ENCODE data around the gene RBL2.
A peak's percentile ranks its signal among the peaks of the same experiment; 100 is the strongest.

Gene RBL2

GRCh38 chr16:53446090-53446489 lies 11.8 kb downstream of the RBL2 start:
- DNase-seq (ENCODE audit: insufficient read length, low spot score): no peak
- no peak for FAIRE-seq

- FAIRE-seq (no peak), DNase-seq (ENCODE audit: insufficient read length, low spot score) (no peak)
These were observed 15.7 kb downstream of the RBL2 start for GRCh38 chr16:53449816-53450517.

GRCh38 chr16:53453928-53454327 lies 19.7 kb downstream of the RBL2 start:
- DNase-seq (ENCODE audit: insufficient read length, low spot score): no peak
- FAIRE-seq: no peak

DNA sequence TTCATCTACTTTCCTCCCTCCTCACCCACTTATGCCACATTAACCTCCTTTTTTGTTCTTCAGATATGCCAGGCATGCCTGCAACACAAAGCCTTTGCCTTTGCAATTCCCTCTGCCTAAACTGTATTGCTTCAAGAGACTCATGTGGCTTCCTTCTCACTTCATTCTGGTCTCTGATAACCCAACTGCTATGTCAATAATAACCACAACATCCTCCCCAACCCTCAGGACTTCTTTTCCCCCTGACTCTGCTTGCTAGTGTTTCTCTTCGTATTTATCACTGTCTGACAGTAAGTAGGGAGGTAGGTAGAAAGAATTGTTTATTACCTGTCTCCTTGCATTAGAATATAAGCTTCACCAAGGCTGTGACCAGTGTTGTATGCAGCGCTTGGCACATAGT lies 22.4 kb downstream of the RBL2 start:
- DNase-seq (ENCODE audit: insufficient read length, low spot score) (no peak), FAIRE-seq (no peak)

DNA sequence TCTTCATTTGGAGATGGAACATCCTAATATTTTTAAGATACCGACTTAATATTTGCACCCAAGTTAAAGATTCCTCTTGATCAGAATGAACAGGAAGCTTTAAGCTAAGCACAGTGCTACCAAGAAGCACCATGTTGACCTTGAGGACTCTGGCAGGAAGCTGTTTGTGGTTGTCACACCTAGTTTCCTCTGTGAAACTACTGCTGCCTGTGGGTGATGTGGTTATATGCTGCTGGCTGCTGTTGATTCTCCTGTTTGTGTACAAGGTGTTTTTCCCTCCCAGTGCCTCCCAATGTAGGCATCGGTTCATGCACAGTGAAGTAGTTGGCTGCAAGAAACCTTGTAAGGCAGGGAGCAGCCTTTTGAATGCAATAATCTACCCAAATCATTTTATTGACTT lies 23.4 kb downstream of the RBL2 start:
- FAIRE-seq (no peak), DNase-seq (ENCODE audit: insufficient read length, low spot score) (no peak)

DNA sequence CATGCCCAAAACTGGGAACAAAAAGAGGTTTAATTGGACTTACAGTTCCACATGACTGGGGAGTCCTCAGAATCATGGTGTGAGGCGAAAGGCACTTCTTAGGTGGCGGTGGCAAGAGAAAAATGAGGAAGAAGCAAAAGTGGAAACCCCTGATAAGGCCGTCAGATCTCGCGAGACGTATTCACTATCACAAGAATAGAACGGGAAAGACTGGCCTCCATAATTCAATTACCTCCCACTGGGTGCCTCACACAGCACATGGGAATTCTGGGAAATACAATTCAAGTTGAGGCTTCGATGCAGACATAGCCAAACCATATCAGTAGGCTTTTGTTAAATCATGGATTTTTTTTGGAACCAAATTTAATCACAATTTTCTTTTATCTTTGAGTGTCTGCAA lies 24.4 kb downstream of the RBL2 start:
- no peak for FAIRE-seq
- no peak for DNase-seq (ENCODE audit: insufficient read length, low spot score)

- DNase-seq (ENCODE audit: insufficient read length, low spot score): peak; percentile 23
- FAIRE-seq: no peak
These were observed 31.5 kb downstream of the RBL2 start for GRCh38 chr16:53465606-53466280.

- DNase-seq (ENCODE audit: insufficient read length, low spot score): no peak
- FAIRE-seq: no peak
These were observed 42.6 kb downstream of the RBL2 start for GRCh38 chr16:53476867-53477266.

- DNase-seq (ENCODE audit: insufficient read length, low spot score): no peak
- no peak for FAIRE-seq
These were observed 44.7 kb downstream of the RBL2 start for GRCh38 chr16:53478965-53479364.

- FAIRE-seq: no peak
- DNase-seq (ENCODE audit: insufficient read length, low spot score): no peak
These were observed 46.1 kb downstream of the RBL2 start for GRCh38 chr16:53480394-53480793.

GRCh38 chr16:53482123-53482522 lies 47.9 kb downstream of the RBL2 start:
- DNase-seq (ENCODE audit: insufficient read length, low spot score): no peak
- no peak for FAIRE-seq

- FAIRE-seq (no peak), DNase-seq (ENCODE audit: insufficient read length, low spot score) (no peak)
These were observed 50.3 kb downstream of the RBL2 start for GRCh38 chr16:53484542-53484941.

DNA sequence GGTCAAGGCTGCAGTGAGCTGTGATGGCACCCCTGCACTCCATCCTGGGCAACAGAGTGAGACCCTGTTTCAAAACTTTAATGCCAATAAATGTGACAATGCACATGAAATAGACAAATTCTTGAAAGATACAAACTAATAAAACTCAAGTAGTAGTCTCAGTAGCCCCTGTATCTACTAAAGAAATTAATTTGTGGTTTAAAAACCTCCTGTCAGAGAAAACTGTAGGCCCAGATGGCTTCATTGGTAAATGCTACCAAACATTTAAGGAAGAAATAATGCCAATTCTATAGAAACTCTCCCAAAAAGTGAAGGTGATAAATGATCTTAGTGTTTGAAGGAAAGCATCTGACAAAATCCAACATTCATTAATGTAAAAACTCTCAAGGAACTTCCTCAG lies 52.0 kb downstream of the RBL2 start:
- DNase-seq (ENCODE audit: insufficient read length, low spot score) (no peak), FAIRE-seq (no peak)

DNA sequence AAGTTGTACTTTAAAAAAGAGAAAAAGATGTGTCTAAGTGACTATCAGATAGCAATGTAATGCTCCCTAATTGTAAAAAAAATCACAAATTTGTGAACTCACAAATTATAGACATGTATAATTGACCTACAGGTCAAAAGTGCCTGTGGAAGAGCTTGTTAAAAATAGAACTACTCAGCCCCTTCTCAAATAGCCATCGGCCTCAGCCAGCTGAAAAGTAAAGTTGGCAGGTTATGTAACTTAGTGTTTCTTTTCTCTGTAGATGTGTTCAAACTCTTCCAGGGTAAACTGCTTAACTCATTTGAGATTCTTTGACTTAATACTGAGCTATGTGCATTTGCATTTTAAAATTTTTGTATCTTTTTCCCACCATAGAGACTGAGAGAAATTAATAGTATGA lies 55.5 kb downstream of the RBL2 start:
- FAIRE-seq (no peak), DNase-seq (ENCODE audit: insufficient read length, low spot score) (no peak)

DNA sequence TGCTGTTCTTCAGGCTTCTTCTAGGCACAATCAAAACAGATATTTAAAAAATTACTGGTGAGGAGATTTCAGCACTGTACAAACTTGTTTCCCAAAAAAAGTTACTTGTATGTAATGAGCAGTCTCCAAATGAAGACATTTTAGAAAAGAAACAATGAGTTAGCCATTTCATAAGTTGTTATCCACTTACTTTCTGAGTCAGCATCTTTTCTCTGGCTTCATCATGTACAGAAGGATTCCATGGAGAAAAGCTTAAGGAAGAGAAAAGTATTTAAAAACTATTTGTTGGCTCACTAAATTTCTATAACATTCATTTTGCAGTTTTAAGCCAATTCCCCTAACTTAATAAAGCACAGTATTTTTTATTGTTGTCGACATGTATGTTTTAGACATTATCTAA lies 58.2 kb downstream of the RBL2 start:
- DNase-seq (ENCODE audit: insufficient read length, low spot score) (no peak), FAIRE-seq (no peak)

GRCh38 chr16:53494636-53495035 lies 60.4 kb downstream of the RBL2 start:
- FAIRE-seq (no peak), DNase-seq (ENCODE audit: insufficient read length, low spot score) (no peak)

- DNase-seq (ENCODE audit: insufficient read length, low spot score) (no peak), FAIRE-seq (no peak)
These were observed 61.1 kb downstream of the RBL2 start for GRCh38 chr16:53495325-53495724.

DNA sequence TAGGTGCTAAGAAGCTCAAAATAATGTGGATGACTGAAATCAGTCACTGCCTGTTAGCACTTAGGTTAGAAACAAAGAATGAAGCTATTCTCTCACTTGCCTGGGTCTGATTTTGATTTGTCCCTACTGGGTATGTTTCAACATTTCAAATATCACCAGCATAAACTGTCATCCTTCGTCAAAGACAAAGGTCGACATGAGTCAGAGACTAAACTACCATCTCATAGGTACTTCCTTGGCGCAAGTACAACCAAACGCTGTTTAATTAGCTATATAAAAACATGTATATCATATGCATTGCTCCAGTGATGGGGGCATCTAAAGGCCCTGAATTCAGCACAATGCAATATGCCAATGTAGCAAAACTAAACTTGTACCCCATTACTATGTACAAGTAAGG lies 64.7 kb downstream of the RBL2 start:
- FAIRE-seq: no peak

DNA sequence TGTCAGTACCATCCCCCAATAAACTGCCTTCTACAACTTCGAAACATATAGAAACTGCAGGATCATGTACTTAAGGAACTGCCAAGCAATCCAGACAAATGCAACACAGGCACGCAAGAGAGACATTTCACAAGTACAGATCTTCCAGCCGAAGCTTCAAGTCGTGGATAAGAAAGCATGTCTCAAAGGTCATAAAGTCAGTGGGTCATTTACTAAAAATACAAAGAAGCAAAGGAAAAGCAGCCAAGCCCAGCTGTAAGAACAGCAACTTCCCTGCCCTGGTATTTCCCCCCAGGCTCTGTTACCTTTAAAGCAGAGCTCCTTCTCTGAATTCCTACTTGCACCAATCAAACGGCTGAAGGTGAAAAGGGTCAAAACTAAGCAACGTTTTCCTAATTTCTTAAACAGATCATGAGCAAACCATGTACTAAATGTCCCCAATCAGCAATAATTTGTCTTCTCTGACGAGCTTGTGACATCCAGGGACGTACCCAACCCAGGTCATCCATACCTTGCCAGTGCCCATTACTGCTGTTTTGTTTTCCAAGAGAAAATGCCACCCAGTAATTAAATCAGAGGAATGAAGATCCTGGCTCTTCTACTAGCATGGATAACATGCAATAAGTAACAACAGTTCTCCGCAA lies 67.1 kb downstream of the RBL2 start:
- no peak for FAIRE-seq
- DNase-seq (ENCODE audit: insufficient read length, low spot score): no peak

More for the DNA sequence above, 64.7 kb downstream of the RBL2 start:
- DNase-seq (ENCODE audit: insufficient read length, low spot score): no peak

DNA sequence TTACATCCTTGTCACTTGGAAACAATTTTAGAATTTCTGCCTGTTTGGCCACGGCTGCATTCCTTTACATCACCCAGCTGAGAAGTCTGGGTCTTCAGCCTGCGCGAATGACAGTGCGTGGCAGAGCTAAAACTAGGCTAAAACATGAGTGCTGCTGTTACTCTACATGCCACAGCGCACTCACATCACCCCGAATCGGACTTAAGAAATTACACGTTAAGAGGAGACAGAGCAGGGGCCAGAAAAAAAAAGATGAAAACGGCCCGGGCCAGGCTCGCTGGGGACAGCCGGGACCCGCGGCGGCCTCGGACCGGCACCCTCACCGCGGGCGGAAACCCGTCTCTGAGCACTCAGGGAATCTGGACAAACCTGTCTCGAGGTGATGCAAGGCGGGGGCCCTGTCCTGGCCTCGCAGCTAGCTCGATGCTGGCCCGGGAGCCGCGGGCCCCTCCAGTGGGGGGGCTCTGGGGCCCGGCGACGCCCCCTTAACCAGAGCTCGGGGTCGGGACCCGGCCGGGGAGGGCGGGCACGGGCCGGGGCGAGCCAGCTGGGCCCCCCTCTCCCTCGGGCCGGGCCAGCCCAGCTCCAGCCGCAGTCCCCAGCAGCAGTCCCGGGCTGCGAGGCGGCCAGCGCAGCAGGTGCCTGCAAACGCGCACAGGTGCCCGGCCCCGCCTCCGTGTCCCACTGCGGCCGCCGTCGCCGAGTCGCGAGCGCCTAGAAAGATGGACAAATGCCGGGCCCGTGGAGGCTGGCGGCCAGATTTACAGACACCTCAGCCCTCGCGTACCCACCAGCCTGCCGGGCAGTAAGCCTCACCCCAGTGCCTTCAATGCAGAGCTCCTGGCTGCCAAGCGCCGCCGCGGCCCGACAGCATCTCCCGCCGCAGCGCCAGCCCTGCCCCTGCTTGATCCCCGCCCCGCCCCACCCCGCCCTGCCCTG lies 68.3 kb downstream of the RBL2 start, which contains the start of gene AKTIP:
Gene AKTIP, minus strand, starts transcription at position 879 of the 939 bp plus-strand sequence. CDS start 2,950 bp downstream, outside the sequence.
- FAIRE-seq (no peak), DNase-seq (ENCODE audit: insufficient read length, low spot score) (peak; percentile 28)

Measured in HTR-8/SVneo (cell line).